HL-60 (cell line): Measurements from ENCODE around the gene CD44.
"Not testable (repeated sequence)": the region's sequence is repeated elsewhere in the genome, so short reads cannot be mapped to it uniquely, and the experiment has no call there.

Experiments
- DNase-seq, 2 experiments: peaks; one replicate each; pipeline ENCODE4 v3.0.0-alpha.2; 2010 to 2020; ENCODE audit warnings: low read depth in 1 of 2, low spot score in 1 of 2
- H3K27ac ChIP-seq: fragments of 250-450 bp; sonication (Bioruptor Pico); replicated peaks from 2 replicates; pipeline ENCODE4 v1.5.1; 2020; ENCODE audit warnings: mild to moderate bottlenecking, moderate library complexity
- H3K27me3 ChIP-seq: fragments of 250-450 bp; sonication (Bioruptor Pico); 2 replicates; pipeline ENCODE4 v1.5.1; 2021; ENCODE audit warnings: mild to moderate bottlenecking, moderate library complexity; ENCODE audit not compliant: insufficient read depth, poor library complexity, severe bottlenecking
- H3K4me3 ChIP-seq: replicated peaks from 2 replicates; pipeline ENCODE4 v1.5.1; 2011; ENCODE audit warnings: mild to moderate bottlenecking, control low read depth, low read length; ENCODE audit not compliant: insufficient read depth
- CTCF ChIP-seq: IDR thresholded peaks from one replicate; pipeline ENCODE4 v1.5.1; 2011; ENCODE audit warnings: low read length, control low read depth, inconsistent platforms; ENCODE audit not compliant: insufficient read depth
- GABPA ChIP-seq: IDR thresholded peaks from 2 replicates; pipeline ENCODE4 v1.6.1; 2012; ENCODE audit warnings: low read depth
- POLR2AphosphoS5 ChIP-seq: IDR thresholded peaks from 2 replicates; pipeline ENCODE4 v1.6.1; 2012; ENCODE audit warnings: low read depth
- REST ChIP-seq: IDR thresholded peaks from 2 replicates; pipeline ENCODE4 v1.6.1; 2012; ENCODE audit warnings: low read depth; ENCODE audit not compliant: insufficient replicate concordance
- SPI1 ChIP-seq: IDR thresholded peaks from 2 replicates; pipeline ENCODE4 v1.6.1; 2012; ENCODE audit warnings: low read depth, mild to moderate bottlenecking, borderline replicate concordance

Gene CD44

GRCh38 chr11:35106595-35106994, 32.4 kb upstream of the CD44 start:
- peak; percentile 45; the same call in 1 of the 2 replicates for TF ChIP-seq SPI1
- TF ChIP-seq CTCF: no peak
- DNase-seq: no peak
- H3K4me3 ChIP-seq: no peak overlapping the region
- H3K27me3 ChIP-seq: no peaks in the 10 kb centered on the region
- H3K27ac ChIP-seq: no peak overlapping the region

GRCh38 chr11:35107861-35108260, 31.1 kb upstream of the CD44 start:
- no peak for TF ChIP-seq CTCF
- TF ChIP-seq REST: no peak
- TF ChIP-seq GABPA: no peak
- no peak for TF ChIP-seq POLR2AphosphoS5
- no peak for TF ChIP-seq SPI1
- H3K27me3 ChIP-seq: no peaks in the 10 kb centered on the region
- H3K27ac ChIP-seq: peak overlapping the region; percentile 55
- no peak overlapping the region for H3K4me3 ChIP-seq
- DNase-seq: peak in 1 of 2 experiments; percentile 57

DNA sequence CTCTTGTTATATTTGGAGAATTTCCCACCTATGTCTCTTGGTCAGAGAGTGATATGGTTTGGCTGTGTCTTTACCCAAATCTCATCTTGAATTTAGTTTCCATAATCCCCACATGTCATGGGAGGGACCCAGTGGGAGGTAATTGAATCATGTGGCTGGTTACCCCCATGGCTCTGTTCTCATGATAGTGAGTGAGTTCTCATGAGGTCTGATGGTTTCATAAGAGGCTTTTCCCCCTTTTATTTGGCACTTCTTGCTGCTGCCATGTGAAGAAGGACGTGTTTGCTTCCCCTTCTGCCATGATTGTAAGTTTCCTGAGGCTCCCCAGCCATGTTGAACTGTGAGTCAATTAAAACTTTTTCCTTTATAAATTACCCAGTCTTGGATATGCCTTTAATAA, 30.6 kb upstream of the CD44 start:
- not testable (repeated sequence) for DNase-seq, H3K4me3 ChIP-seq

GRCh38 chr11:35109041-35109440, 29.9 kb upstream of the CD44 start:
- Histone ChIP-seq H3K4me3 (no peak overlapping the region), H3K27me3 (no peaks in the 10 kb centered on the region), H3K27ac (no peak overlapping the region)
- TF ChIP-seq POLR2AphosphoS5: no peak
- no peak for DNase-seq

More for the DNA sequence above, 30.6 kb upstream of the CD44 start:
- peak overlapping the region; percentile 55 for H3K27ac ChIP-seq
- H3K27me3 ChIP-seq: not testable (repeated sequence)

DNA sequence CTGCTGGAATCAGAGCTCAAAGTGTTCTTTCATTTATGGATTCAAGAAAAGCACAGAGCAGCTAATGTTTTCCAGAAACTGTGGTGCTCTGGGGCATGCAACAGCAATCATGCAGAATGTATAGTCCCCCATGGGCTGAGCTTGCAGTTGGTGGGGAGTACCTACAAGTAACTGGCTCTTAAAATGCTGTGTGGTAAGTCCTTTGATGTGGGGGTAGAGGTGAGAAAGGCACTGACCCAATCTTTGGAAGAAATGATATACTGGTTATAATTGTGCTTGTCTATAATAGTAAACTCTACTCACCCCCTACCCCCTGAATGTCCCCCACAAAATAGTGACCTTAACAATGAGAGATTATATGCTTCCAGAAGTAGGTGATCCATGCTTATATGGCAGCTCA, 29.1 kb upstream of the CD44 start:
- TF ChIP-seq GABPA (no peak), CTCF (no peak), POLR2AphosphoS5 (no peak), SPI1 (no peak), REST (no peak)
- H3K4me3 ChIP-seq: no peak overlapping the region
- DNase-seq: no peak
- no peak overlapping the region for H3K27ac ChIP-seq
- no peaks in the 10 kb centered on the region for H3K27me3 ChIP-seq
